HG03280 (cell line): ENCODE results near the gene ANKRD18A.
"Not testable (repeated sequence)": the region's sequence is repeated elsewhere in the genome, so short reads cannot be mapped to it uniquely, and the experiment has no call there.

Experiments
- ATAC-seq: cut with Tn5 transposase; IDR thresholded peaks from one replicate; pipeline ENCODE4 v1.9.1; 2021; ENCODE audit warnings: mild to moderate bottlenecking, moderate library complexity; ENCODE audit not compliant: unreplicated experiment

The ANKRD18A gene

GRCh38 chr9:38629511-38629910 is 9.1 kb upstream of the ANKRD18A start:
- ATAC-seq = no peak

- no peak for ATAC-seq
These were observed 5.6 kb upstream of the ANKRD18A start for GRCh38 chr9:38626006-38626405.

- ATAC-seq = no peak
These were observed 2.6 kb upstream of the ANKRD18A start for GRCh38 chr9:38622951-38623350.

GRCh38 chr9:38622288-38622674 is 1.9 kb upstream of the ANKRD18A start:
- ATAC-seq = no peak

- no peak for ATAC-seq
These were observed 1.3 kb upstream of the ANKRD18A start for GRCh38 chr9:38621434-38622287.

GRCh38 chr9:38619556-38620447 is 594 bp downstream of the ANKRD18A start:
- no peak for ATAC-seq

GRCh38 chr9:38598029-38598745 is 22.2 kb downstream of the ANKRD18A start:
- ATAC-seq = not testable (repeated sequence)

- not testable (repeated sequence) for ATAC-seq
These were observed 25.3 kb downstream of the ANKRD18A start for GRCh38 chr9:38595117-38595516.

- ATAC-seq = not testable (repeated sequence)
These were observed 28.9 kb downstream of the ANKRD18A start for GRCh38 chr9:38591346-38592063.

GRCh38 chr9:38583765-38584164 is 36.6 kb downstream of the ANKRD18A start:
- not testable (repeated sequence) for ATAC-seq

- not testable (repeated sequence) for ATAC-seq
These were observed 40.3 kb downstream of the ANKRD18A start for GRCh38 chr9:38580112-38580511.

GRCh38 chr9:38576181-38576580 is 44.2 kb downstream of the ANKRD18A start:
- ATAC-seq = not testable (repeated sequence)

GRCh38 chr9:38566048-38566447 is 54.3 kb downstream of the ANKRD18A start:
- ATAC-seq = not testable (repeated sequence)

- ATAC-seq = not testable (repeated sequence)
These were observed 55.2 kb downstream of the ANKRD18A start for GRCh38 chr9:38565178-38565577.

GRCh38 chr9:38563911-38564310 is 56.5 kb downstream of the ANKRD18A start:
- ATAC-seq = not testable (repeated sequence)

- ATAC-seq = not testable (repeated sequence)
These were observed 59.3 kb downstream of the ANKRD18A start for GRCh38 chr9:38561134-38561533.

- ATAC-seq = not testable (repeated sequence)
These were observed 61.2 kb downstream of the ANKRD18A start for GRCh38 chr9:38559172-38559571.

GRCh38 chr9:38557746-38558145 is 62.6 kb downstream of the ANKRD18A start:
- ATAC-seq = not testable (repeated sequence)

- ATAC-seq = not testable (repeated sequence)
These were observed 65.4 kb downstream of the ANKRD18A start for GRCh38 chr9:38554966-38555365.

GRCh38 chr9:38553019-38553418 is 67.4 kb downstream of the ANKRD18A start:
- ATAC-seq = not testable (repeated sequence)
